ENCODE results near the gene AKAP12. TPM values are rescaled to one million over a fixed set of nuclear protein-coding genes. Genes with fewer than 3 reads are reported as not detected.

Gene AKAP12
- total RNA-seq, 3 donors from 2014 or later, result 40.7 to 368 (median 127) TPM

GRCh38 chr6:151215999-151216398 lies 23.8 kb upstream of the AKAP12 start:
- Histone ChIP-seq H3K36me3 (no peaks in the 10 kb centered on the region), H3K9me3 (peaks cover 0 to 3% of the 10 kb centered on the region in 2 donors), H3K4me3 (no peak overlapping the region), H3K4me1 (no peaks in the 10 kb centered on the region), H3K27me3 (no peaks in the 10 kb centered on the region), H3K27ac (no peak overlapping the region)
- TF ChIP-seq POLR2A (IDR thresholded peaks at IDR 0.05), result no peak
- no peak for TF ChIP-seq CTCF (IDR thresholded peaks at IDR 0.05)
- TF ChIP-seq POLR2AphosphoS5 (IDR thresholded peaks at IDR 0.05), result no peak
- intact Hi-C loops (cut with DNase I; ENCODE audit: low total_unique reads), result no loop called here
- DNase-seq (ENCODE audit: low spot score in 2 of 2), result no peak

- H3K9me3 ChIP-seq, result no peaks in the 10 kb centered on the region
- H3K27me3 ChIP-seq, result no peaks in the 10 kb centered on the region
Measured at GRCh38 chr6:151216804-151217203, 23.0 kb upstream of the AKAP12 start.

GRCh38 chr6:151219192-151219591 lies 20.6 kb upstream of the AKAP12 start:
- Histone ChIP-seq H3K4me3 (no peak overlapping the region), H3K27me3 (no peaks in the 10 kb centered on the region), H3K4me1 (no peaks in the 10 kb centered on the region), H3K9me3 (no peaks in the 10 kb centered on the region), H3K27ac (no peak overlapping the region), H3K36me3 (no peaks in the 10 kb centered on the region)
- TF ChIP-seq POLR2AphosphoS5 (IDR thresholded peaks at IDR 0.05), result no peak
- no peak for TF ChIP-seq POLR2A (IDR thresholded peaks at IDR 0.05)
- no peak for TF ChIP-seq CTCF (IDR thresholded peaks at IDR 0.05)
- intact Hi-C loops (cut with DNase I; ENCODE audit: low total_unique reads), result no loop called here
- no peak for DNase-seq (ENCODE audit: low spot score in 2 of 2)

More at GRCh38 chr6:151216804-151217203, 23.0 kb upstream of the AKAP12 start:
- H3K4me1 ChIP-seq, result no peaks in the 10 kb centered on the region
- no peak for DNase-seq (ENCODE audit: low spot score in 2 of 2)
- TF ChIP-seq POLR2A (IDR thresholded peaks at IDR 0.05), result no peak
- TF ChIP-seq POLR2AphosphoS5 (IDR thresholded peaks at IDR 0.05), result no peak
- TF ChIP-seq CTCF (IDR thresholded peaks at IDR 0.05), result no peak
- intact Hi-C loops (cut with DNase I; ENCODE audit: low total_unique reads), result no loop called here
- H3K4me3 ChIP-seq, result no peak overlapping the region
- no peak overlapping the region for H3K27ac ChIP-seq
- H3K36me3 ChIP-seq, result no peaks in the 10 kb centered on the region

GRCh38 chr6:151224076-151224475 lies 15.7 kb upstream of the AKAP12 start:
- H3K36me3 ChIP-seq, result no peaks in the 10 kb centered on the region
- H3K4me3 ChIP-seq, result no peak overlapping the region
- no peaks in the 10 kb centered on the region for H3K27me3 ChIP-seq
- no peak overlapping the region for H3K27ac ChIP-seq
- no peaks in the 10 kb centered on the region for H3K4me1 ChIP-seq
- intact Hi-C loops (cut with DNase I; ENCODE audit: low total_unique reads), result no loop called here
- no peak for DNase-seq (ENCODE audit: low spot score in 2 of 2)
- H3K9me3 ChIP-seq, result no peaks in the 10 kb centered on the region
- TF ChIP-seq CTCF (IDR thresholded peaks at IDR 0.05) (no peak), POLR2AphosphoS5 (IDR thresholded peaks at IDR 0.05) (no peak)

GRCh38 chr6:151225919-151226318 lies 13.8 kb upstream of the AKAP12 start:
- TF ChIP-seq CTCF (IDR thresholded peaks at IDR 0.05) (no peak), POLR2AphosphoS5 (IDR thresholded peaks at IDR 0.05) (no peak), POLR2A (IDR thresholded peaks at IDR 0.05) (no peak)
- no peak for DNase-seq (ENCODE audit: low spot score in 2 of 2)
- Histone ChIP-seq H3K27ac (no peak overlapping the region), H3K27me3 (no peaks in the 10 kb centered on the region), H3K4me1 (no peaks in the 10 kb centered on the region), H3K9me3 (no peaks in the 10 kb centered on the region), H3K36me3 (no peaks in the 10 kb centered on the region), H3K4me3 (no peak overlapping the region)
- intact Hi-C loops (cut with DNase I; ENCODE audit: low total_unique reads), result no loop called here
